ENCODE data around the gene MAP2K4. TPM values are rescaled to one million over a fixed set of nuclear protein-coding genes. Genes with fewer than 3 reads are reported as not detected.

MAP2K4 gene
- total and polyA plus RNA-seq, 7 donors: 12.9 to 40.0 (median 31.4) TPM

GRCh38 chr17:11996722-11997146 is 23.9 kb upstream of the MAP2K4 start:
- DNase-seq (no peak), ATAC-seq (peak in 3 of 4 donors; percentile 25 to 49 (median 26))
- H3K27ac ChIP-seq: peak overlapping the region; percentile 93
- H3K4me1 ChIP-seq: peaks cover 10% of the 10 kb centered on the region
- intact Hi-C loops (cut with DNase I): loop anchor here (2.0 to 10.0 kb wide), 2 partner anchors 24 to 1302 kb away; partner anchors contain the start of genes ADPRM (in 1 of the 2), MAP2K4 (in 1 of the 2) and SCO1 (in 1 of the 2)
- peaks cover under 1 to 14% of the 10 kb centered on the region in 2 donors for H3K36me3 ChIP-seq (ENCODE audit: insufficient read depth in 1 of 2, low read depth in 1 of 2)
- WGBS, 3 donors: 0% methylated on average over 14 of the region's 14 CpGs
- peak overlapping the region; percentile 96 for H3K4me3 ChIP-seq
- no peaks in the 10 kb centered on the region for H3K9me3 ChIP-seq
- peak; percentile 8 for TF ChIP-seq CTCF (IDR thresholded peaks at IDR 0.05)
- H3K27me3 ChIP-seq (ENCODE audit: insufficient read depth in 3 of 3, low read length in 2 of 3): no peaks in the 10 kb centered on the region

- Histone ChIP-seq H3K4me1 (peaks cover 10% of the 10 kb centered on the region), H3K4me3 (peak within 1 kb of the TSS; percentile 96), H3K27ac (peak within 1 kb of the TSS; percentile 93), H3K9me3 (no peaks in the 10 kb centered on the region), H3K36me3 (ENCODE audit: insufficient read depth in 1 of 2, low read depth in 1 of 2) (peaks cover 0 to 7% of the 10 kb centered on the region in 2 donors), H3K27me3 (ENCODE audit: insufficient read depth in 3 of 3, low read length in 2 of 3) (no peaks in the 10 kb centered on the region)
- ATAC-seq (peak; percentile 97 to 100 (median 99)), DNase-seq (peak; percentile 98 to 99)
- 0 to 1% (median 0%) methylated on average over 50 to 74 of the region's 74 CpGs for WGBS, 3 donors
- intact Hi-C loops (cut with DNase I): loop anchor here (2.0 to 10.0 kb wide), 2 partner anchors 23 to 1303 kb away; partner anchors contain the start of genes ADPRM (in 1 of the 2), MAP2K4 (in 1 of the 2) and SCO1 (in 1 of the 2)
- no peak for TF ChIP-seq CTCF (IDR thresholded peaks at IDR 0.05)
Observed at GRCh38 chr17:11997147-11997971, 23.3 kb upstream of the MAP2K4 start, which contains the start of gene ZNF18. Gene ZNF18, minus strand, starts transcription at chr17:11997475. Its CDS starts 4,646 bp downstream, at chr17:11992829.

- 43 to 56% (median 52%) methylated on average over 4 of the region's 4 CpGs for WGBS, 3 donors
- Histone ChIP-seq H3K9me3 (no peaks in the 10 kb centered on the region), H3K27ac (peak overlapping the region; percentile 93), H3K27me3 (ENCODE audit: insufficient read depth in 3 of 3, low read length in 2 of 3) (no peaks in the 10 kb centered on the region), H3K4me1 (peaks cover 10% of the 10 kb centered on the region), H3K4me3 (peak overlapping the region; percentile 96), H3K36me3 (ENCODE audit: insufficient read depth in 1 of 2, low read depth in 1 of 2) (peaks cover 0 to 2% of the 10 kb centered on the region in 2 donors)
- intact Hi-C loops (cut with DNase I): loop anchor here (2.0 to 10.0 kb wide), 2 partner anchors 23 to 1303 kb away; partner anchors contain the start of genes MAP2K4 (in 2 of the 2), ADPRM (in 1 of the 2) and SCO1 (in 1 of the 2)
- DNase-seq: no peak
- no peak for TF ChIP-seq CTCF (IDR thresholded peaks at IDR 0.05)
- ATAC-seq: peak in 1 of 4 donors; percentile 1
Observed at GRCh38 chr17:11997972-11998233, 22.8 kb upstream of the MAP2K4 start.

GRCh38 chr17:11999696-12000095 is 21.0 kb upstream of the MAP2K4 start:
- Histone ChIP-seq H3K4me3 (no peak overlapping the region), H3K4me1 (peaks cover 10% of the 10 kb centered on the region), H3K36me3 (ENCODE audit: insufficient read depth in 1 of 2, low read depth in 1 of 2) (no peaks in the 10 kb centered on the region), H3K27me3 (ENCODE audit: insufficient read depth in 3 of 3, low read length in 2 of 3) (no peaks in the 10 kb centered on the region), H3K27ac (no peak overlapping the region), H3K9me3 (no peaks in the 10 kb centered on the region)
- ATAC-seq (no peak), DNase-seq (no peak)
- intact Hi-C loops (cut with DNase I): loop anchor here in 1 of 2 donors (2.0 to 10.0 kb wide), 2 partner anchors 21 to 1305 kb away; partner anchors contain the start of genes ADPRM, MAP2K4 and SCO1
- no peak for TF ChIP-seq CTCF (IDR thresholded peaks at IDR 0.05)
- WGBS, 3 donors: 79 to 85% (median 84%) methylated on average over 5 of the region's 5 CpGs
